RWPE1 (cell line): ENCODE data around the gene MMD2.

Experiments
- CTCF ChIA-PET: fragments of 350-600 bp; sonication (Branson Sonifier 250); formaldehyde crosslinking; extraction: SDS; loops from one replicate; lab custom pipeline; 2021; lab: Yijun Ruan, JAX
- POLR2A ChIA-PET: fragments of 400-600 bp; formaldehyde crosslinking; extraction: SDS; loops from one replicate; lab custom pipeline; 2020; ENCODE audit warnings: antibody characterized with exemption; ENCODE audit not compliant: low non-redundant PET; lab: Yijun Ruan, JAX
- DNase-seq: peaks from one replicate; pipeline ENCODE4 v3.0.0; 2012; ENCODE audit warnings: low spot score
- H3K27ac ChIP-seq: fragments of 450-650 bp; 2 replicates; pipeline ENCODE4 v1.5.1; 2017
- CTCF ChIP-seq: fragments of 450-650 bp; conservative IDR thresholded peaks from 2 replicates; pipeline ENCODE4 v1.5.1; 2017; ENCODE audit warnings: low read depth, mild to moderate bottlenecking

Gene MMD2

GRCh38 chr7:4958477-4959301, at the start of gene MMD2:
MMD2 (minus strand) TSS chr7:4959187; CDS start chr7:4959017, 170 bp downstream.
- CTCF ChIA-PET, result no interaction called here
- POLR2A ChIA-PET, result no interaction called here
- no peak within 1 kb of the TSS for H3K27ac ChIP-seq
- no peak for TF ChIP-seq CTCF
- DNase-seq, result no peak

- DNase-seq, result no peak
- H3K27ac ChIP-seq, result no peak overlapping the region
- ChIA-PET POLR2A (no interaction called here), CTCF (no interaction called here)
- no peak for TF ChIP-seq CTCF
Observed at GRCh38 chr7:5005066-5005465, 46.1 kb upstream of the MMD2 start.

- CTCF ChIA-PET, result no interaction called here
- POLR2A ChIA-PET, result no interaction called here
- no peak overlapping the region for H3K27ac ChIP-seq
- DNase-seq, result no peak
- TF ChIP-seq CTCF, result no peak
Observed at GRCh38 chr7:5001911-5002310, 42.9 kb upstream of the MMD2 start.

GRCh38 chr7:5001003-5001402, 42.0 kb upstream of the MMD2 start:
- CTCF ChIA-PET, result no interaction called here

GRCh38 chr7:4999369-4999950, 40.5 kb upstream of the MMD2 start:
- no peak overlapping the region for H3K27ac ChIP-seq
- TF ChIP-seq CTCF, result no peak
- no peak for DNase-seq
- ChIA-PET POLR2A (no interaction called here), CTCF (interaction anchor here (0.6 to 1.1 kb wide), 4 partner anchors 25 to 1394 kb away, joined by 3 to 4 read pairs (median 4); no protein-coding TSS in a partner anchor)

More at GRCh38 chr7:5001003-5001402, 42.0 kb upstream of the MMD2 start:
- POLR2A ChIA-PET, result interaction anchor here (0.6 kb wide), 1 partner anchor 16 kb away, joined by 3 read pairs; no protein-coding TSS in a partner anchor
- H3K27ac ChIP-seq, result no peak overlapping the region
- DNase-seq, result no peak
- no peak for TF ChIP-seq CTCF

- TF ChIP-seq CTCF, result no peak
- H3K27ac ChIP-seq, result no peak overlapping the region
- POLR2A ChIA-PET, result interaction anchor here (0.6 kb wide), 1 partner anchor 417 kb away, joined by 5 read pairs; no protein-coding TSS in a partner anchor
- CTCF ChIA-PET, result interaction anchor here (0.6 to 1.1 kb wide), 4 partner anchors 12 to 1395 kb away, joined by 3 to 6 read pairs (median 4); no protein-coding TSS in a partner anchor
- DNase-seq, result no peak
Observed at GRCh38 chr7:4998910-4999309, 39.9 kb upstream of the MMD2 start.
